Measurements from ENCODE around the gene POU2AF2.
"Not testable (repeated sequence)": the region's sequence is repeated elsewhere in the genome, so short reads cannot be mapped to it uniquely, and the experiment has no call there.

Gene POU2AF2

GRCh38 chr11:111245425-111245824, at the start of gene POU2AF2:
POU2AF2 (plus strand) TSS chr11:111245725; CDS start chr11:111245854, 129 bp downstream.
- DNase-seq (ENCODE audit: low spot score) (no peak), FAIRE-seq (no peak)

- FAIRE-seq (no peak), DNase-seq (ENCODE audit: low spot score) (no peak)
These were observed 45.5 kb upstream of the POU2AF2 start for GRCh38 chr11:111200010-111200534.

GRCh38 chr11:111204211-111204610, 41.3 kb upstream of the POU2AF2 start:
- FAIRE-seq, result no peak
- no peak for DNase-seq (ENCODE audit: low spot score)

GRCh38 chr11:111205632-111206385, 39.7 kb upstream of the POU2AF2 start:
- DNase-seq (ENCODE audit: low spot score) (no peak), FAIRE-seq (peak; percentile 9)

- FAIRE-seq, result no peak
- peak; percentile 32 for DNase-seq (ENCODE audit: low spot score)
These were observed 39.1 kb upstream of the POU2AF2 start for GRCh38 chr11:111206472-111206871.

- DNase-seq (ENCODE audit: low spot score) (no peak), FAIRE-seq (no peak)
These were observed 38.3 kb upstream of the POU2AF2 start for GRCh38 chr11:111207213-111207612.

- DNase-seq (ENCODE audit: low spot score) (no peak), FAIRE-seq (no peak)
These were observed 35.8 kb upstream of the POU2AF2 start for GRCh38 chr11:111209543-111210355.

- FAIRE-seq, result no peak
- no peak for DNase-seq (ENCODE audit: low spot score)
These were observed 32.3 kb upstream of the POU2AF2 start for GRCh38 chr11:111213256-111213655.

GRCh38 chr11:111220721-111221120, 24.8 kb upstream of the POU2AF2 start:
- FAIRE-seq (no peak), DNase-seq (ENCODE audit: low spot score) (no peak)

- FAIRE-seq, result no peak
These were observed 24.3 kb upstream of the POU2AF2 start for GRCh38 chr11:111221208-111221607.

GRCh38 chr11:111221936-111222335, 23.6 kb upstream of the POU2AF2 start:
- FAIRE-seq, result not testable (repeated sequence)

More at GRCh38 chr11:111221208-111221607, 24.3 kb upstream of the POU2AF2 start:
- DNase-seq (ENCODE audit: low spot score), result no peak

GRCh38 chr11:111222821-111223455, 22.6 kb upstream of the POU2AF2 start:
- not testable (repeated sequence) for FAIRE-seq; DNase-seq (ENCODE audit: low spot score)

More at GRCh38 chr11:111221936-111222335, 23.6 kb upstream of the POU2AF2 start:
- DNase-seq (ENCODE audit: low spot score), result not testable (repeated sequence)

GRCh38 chr11:111225881-111226280, 19.6 kb upstream of the POU2AF2 start:
- no peak for FAIRE-seq
- DNase-seq (ENCODE audit: low spot score), result no peak

GRCh38 chr11:111229604-111230003, 15.9 kb upstream of the POU2AF2 start:
- FAIRE-seq, result no peak

GRCh38 chr11:111230122-111230465, 15.4 kb upstream of the POU2AF2 start:
- FAIRE-seq (peak; percentile 82), DNase-seq (ENCODE audit: low spot score) (no peak)

More at GRCh38 chr11:111229604-111230003, 15.9 kb upstream of the POU2AF2 start:
- DNase-seq (ENCODE audit: low spot score), result no peak

GRCh38 chr11:111231836-111232235, 13.7 kb upstream of the POU2AF2 start:
- DNase-seq (ENCODE audit: low spot score), result no peak
- no peak for FAIRE-seq

GRCh38 chr11:111236383-111236782, 9.1 kb upstream of the POU2AF2 start:
- no peak for FAIRE-seq
- DNase-seq (ENCODE audit: low spot score), result no peak

- no peak for FAIRE-seq
These were observed 7.6 kb upstream of the POU2AF2 start for GRCh38 chr11:111237926-111238325.

GRCh38 chr11:111246956-111247355, 1.4 kb downstream of the POU2AF2 start:
- FAIRE-seq (no peak), DNase-seq (ENCODE audit: low spot score) (no peak)

More at GRCh38 chr11:111237926-111238325, 7.6 kb upstream of the POU2AF2 start:
- DNase-seq (ENCODE audit: low spot score), result no peak

GRCh38 chr11:111250936-111251335, 5.4 kb downstream of the POU2AF2 start:
- FAIRE-seq, result peak; percentile 58

GRCh38 chr11:111253131-111253530, 7.6 kb downstream of the POU2AF2 start:
- FAIRE-seq (no peak), DNase-seq (ENCODE audit: low spot score) (no peak)

More at GRCh38 chr11:111250936-111251335, 5.4 kb downstream of the POU2AF2 start:
- no peak for DNase-seq (ENCODE audit: low spot score)

Measured in urothelium cell line (cell line).